Motor neuron (in vitro differentiated cells): Measurements from ENCODE around the gene FGF14. TPM values are rescaled to one million over a fixed set of nuclear protein-coding genes. Genes with fewer than 3 reads are reported as not detected.
A peak's percentile ranks its signal among the peaks of the same experiment; 100 is the strongest.

ENCODE experiments used
- ATAC-seq, 8 experiments: fragments of 200-7000 bp; cut with Tn5 transposase; replicated peaks in 6 of 8; 2 replicates each; pipeline ENCODE4 v1.8.0; 2021; ENCODE audit warnings: mild to moderate bottlenecking in 8 of 8, moderate library complexity in 8 of 8
- H3K27ac ChIP-seq, 2 donors: fragments of 250-450 bp; sonication (Bioruptor Pico); 2 replicates each; pipeline ENCODE4 v1.9.0; 2021; ENCODE audit warnings: antibody characterized with exemption in 2 of 2, mild to moderate bottlenecking in 2 of 2, moderate library complexity in 1 of 2
- H3K4me1 ChIP-seq, 2 donors: fragments of 250-450 bp; sonication (Bioruptor Pico); replicated peaks in 1 of 2; 2 replicates each; pipeline ENCODE4 v1.6.1; 2021; ENCODE audit warnings: antibody characterized with exemption in 2 of 2, mild to moderate bottlenecking in 2 of 2, moderate library complexity in 1 of 2
- H3K4me3 ChIP-seq, 5 donors: fragments of 250-450 bp; sonication (Bioruptor Pico); 2 replicates each; pipeline ENCODE4 v1.9.0; 2021; ENCODE audit warnings: antibody characterized with exemption in 5 of 5, mild to moderate bottlenecking in 5 of 5, moderate library complexity in 4 of 5
- WGBS, 10 experiments: fragments of 450-650 bp; shearing (Covaris generic); methylation state at CpG; one replicate each; pipeline ENCODE4 v1.0.0; 2022; 5-methylcytosine and 5-hydroxymethylcytosine counted together
- in situ Hi-C, 9 experiments: fragments of 400-800 bp; cut with MboI; loops; one replicate each; pipeline ENCODE4 v1.15.0; 2021; ENCODE audit warnings: low sequenced_read_pairs in 9 of 9, low pct_unique_long_range_greater_than_20kb in 2 of 9; ENCODE audit not compliant: unreplicated experiment in 9 of 9
- total RNA-seq, 8 experiments: library from RNA; unstranded; fragments of 300-600 nt; gene quantifications; 2 replicates each; pipeline versions ENCODE4 v1.2.3 to v1.2.4, GENCODE V29; 2022

Gene FGF14
- total RNA-seq, 8 experiments from 2014 or later = 0.66 to 20.0 (median 8.7) TPM

GRCh38 chr13:101736566-101736965 is 665.3 kb downstream of the FGF14 start:
- in situ Hi-C loops = no loop called here
- no peaks in the 10 kb centered on the region for H3K4me1 ChIP-seq
- ATAC-seq = no peak
- WGBS, 10 experiments = 51 to 100% (median 80%) methylated on average over 1 to 3 of the region's 3 CpGs; no CpG with 5 or more reads in 1 of the 10 experiments
- no peak overlapping the region for H3K4me3 ChIP-seq
- H3K27ac ChIP-seq = no peak overlapping the region

GRCh38 chr13:101730420-101731000 is 671.3 kb downstream of the FGF14 start:
- Histone ChIP-seq H3K27ac (no peak overlapping the region), H3K4me3 (no peak overlapping the region), H3K4me1 (peaks cover 3 to 6% of the 10 kb centered on the region in 2 donors)
- 55 to 100% (median 73%) methylated on average over 1 to 3 of the region's 3 CpGs; no CpG with 5 or more reads in 1 of the 10 experiments for WGBS, 10 experiments
- in situ Hi-C loops = no loop called here
- ATAC-seq = no peak

- no peak overlapping the region for H3K4me3 ChIP-seq
- H3K27ac ChIP-seq = no peak overlapping the region
- peaks cover 3 to 6% of the 10 kb centered on the region in 2 donors for H3K4me1 ChIP-seq
- 63 to 100% (median 83%) methylated on average over 1 to 3 of the region's 3 CpGs; no CpG with 5 or more reads in 4 of the 10 experiments for WGBS, 10 experiments
- no peak for ATAC-seq
- in situ Hi-C loops = no loop called here
Observed at GRCh38 chr13:101728615-101729014, 673.2 kb downstream of the FGF14 start.

- Histone ChIP-seq H3K4me3 (no peak overlapping the region), H3K27ac (no peak overlapping the region), H3K4me1 (peaks cover 3 to 6% of the 10 kb centered on the region in 2 donors)
- in situ Hi-C loops = no loop called here
- ATAC-seq = no peak
Observed at GRCh38 chr13:101728021-101728420, 673.8 kb downstream of the FGF14 start.

- 0 to 71% (median 40%) methylated on average over 1 of the region's 1 CpG; no CpG with 5 or more reads in 3 of the 10 experiments for WGBS, 10 experiments
- Histone ChIP-seq H3K4me3 (no peak overlapping the region), H3K27ac (no peak overlapping the region), H3K4me1 (peaks cover 3 to 6% of the 10 kb centered on the region in 2 donors)
- ATAC-seq = no peak
- in situ Hi-C loops = no loop called here
Observed at GRCh38 chr13:101727118-101727517, 674.7 kb downstream of the FGF14 start.

- WGBS, 10 experiments = 83 to 100% (median 98%) methylated on average over 1 to 2 of the region's 2 CpGs
- in situ Hi-C loops = no loop called here
- H3K4me3 ChIP-seq = no peak overlapping the region
- ATAC-seq = no peak
- peaks cover 3 to 6% of the 10 kb centered on the region in 2 donors for H3K4me1 ChIP-seq
- H3K27ac ChIP-seq = no peak overlapping the region
Observed at GRCh38 chr13:101726681-101727080, 675.2 kb downstream of the FGF14 start.

- Histone ChIP-seq H3K4me1 (no peaks in the 10 kb centered on the region), H3K27ac (no peak overlapping the region), H3K4me3 (no peak overlapping the region)
- no peak for ATAC-seq
- WGBS, 10 experiments = 40 to 100% (median 82%) methylated on average over 1 to 3 of the region's 3 CpGs; no CpG with 5 or more reads in 3 of the 10 experiments
- in situ Hi-C loops = no loop called here
Observed at GRCh38 chr13:101718496-101718895, 683.4 kb downstream of the FGF14 start.

- Histone ChIP-seq H3K27ac (no peak overlapping the region), H3K4me3 (no peak overlapping the region), H3K4me1 (no peaks in the 10 kb centered on the region)
- 82 to 99% (median 92%) methylated on average over 3 to 10 of the region's 10 CpGs for WGBS, 10 experiments
- in situ Hi-C loops = no loop called here
- ATAC-seq = no peak
Observed at GRCh38 chr13:101717353-101717752, 684.5 kb downstream of the FGF14 start.

GRCh38 chr13:101714195-101714594 is 687.7 kb downstream of the FGF14 start:
- no peak for ATAC-seq
- in situ Hi-C loops = no loop called here
- WGBS, 10 experiments = 83 to 100% (median 94%) methylated on average over 1 to 3 of the region's 3 CpGs; no CpG with 5 or more reads in 2 of the 10 experiments
- H3K4me3 ChIP-seq = no peak overlapping the region
- H3K4me1 ChIP-seq = no peaks in the 10 kb centered on the region
- no peak overlapping the region for H3K27ac ChIP-seq

GRCh38 chr13:101712026-101712348 is 689.9 kb downstream of the FGF14 start:
- in situ Hi-C loops = no loop called here
- H3K4me3 ChIP-seq = no peak overlapping the region
- no peak for ATAC-seq
- WGBS, 10 experiments = 58 to 100% (median 83%) methylated on average over 1 to 2 of the region's 2 CpGs; no CpG with 5 or more reads in 2 of the 10 experiments
- H3K4me1 ChIP-seq = no peaks in the 10 kb centered on the region
- H3K27ac ChIP-seq = no peak overlapping the region

- in situ Hi-C loops = no loop called here
- H3K27ac ChIP-seq = no peak overlapping the region
- no peak for ATAC-seq
- H3K4me1 ChIP-seq = no peaks in the 10 kb centered on the region
- WGBS, 10 experiments = 50 to 100% (median 77%) methylated on average over 1 to 2 of the region's 2 CpGs; no CpG with 5 or more reads in 6 of the 10 experiments
- no peak overlapping the region for H3K4me3 ChIP-seq
Observed at GRCh38 chr13:101711307-101712025, 690.4 kb downstream of the FGF14 start.

GRCh38 chr13:101709952-101710351 is 691.9 kb downstream of the FGF14 start:
- in situ Hi-C loops = no loop called here
- no peak overlapping the region for H3K4me3 ChIP-seq
- no peaks in the 10 kb centered on the region for H3K4me1 ChIP-seq
- no peak overlapping the region for H3K27ac ChIP-seq
- ATAC-seq = peak in 1 of 8 experiments; percentile 86
- 82 to 100% (median 97%) methylated on average over 1 to 6 of the region's 6 CpGs; no CpG with 5 or more reads in 1 of the 10 experiments for WGBS, 10 experiments

- no peak for ATAC-seq
- H3K4me3 ChIP-seq = no peak overlapping the region
- H3K4me1 ChIP-seq = no peaks in the 10 kb centered on the region
- WGBS, 10 experiments = 83 to 100% (median 100%) methylated on average over 1 of the region's 1 CpG; no CpG with 5 or more reads in 7 of the 10 experiments
- H3K27ac ChIP-seq = no peak overlapping the region
- in situ Hi-C loops = no loop called here
Observed at GRCh38 chr13:101708115-101708514, 693.7 kb downstream of the FGF14 start.

GRCh38 chr13:101707659-101708058 is 694.2 kb downstream of the FGF14 start:
- no peak for ATAC-seq
- in situ Hi-C loops = no loop called here
- Histone ChIP-seq H3K4me1 (no peaks in the 10 kb centered on the region), H3K27ac (no peak overlapping the region), H3K4me3 (no peak overlapping the region)
- WGBS, 10 experiments = 80 to 100% (median 89%) methylated on average over 1 to 2 of the region's 2 CpGs; no CpG with 5 or more reads in 4 of the 10 experiments
